ENCODE data around the gene SLCO3A1. TPM values are rescaled to one million over a fixed set of nuclear protein-coding genes. Genes with fewer than 3 reads are reported as not detected.
A peak's percentile ranks its signal among the peaks of the same experiment; 100 is the strongest.

SLCO3A1 gene
- total and polyA plus RNA-seq, 4 donors, result 1.6 to 3.6 (median 2.4) TPM

GRCh38 chr15:91853948-91854638, 585 bp downstream of the SLCO3A1 start:
- DNase-seq (ENCODE audit: low spot score), result no peak
- Histone ChIP-seq H3K36me3 (ENCODE audit: control insufficient read depth in 4 of 4, insufficient read depth in 3 of 4, low read depth in 1 of 4, low read length in 3 of 4) (no peaks in the 10 kb centered on the region), H3K27ac (ENCODE audit: low read depth in 1 of 2, low read length in 2 of 2) (peak overlapping the region; percentile 41 to 83), H3K9me3 (ENCODE audit: control insufficient read depth in 4 of 4, low read length in 3 of 4) (no peaks in the 10 kb centered on the region), H3K27me3 (ENCODE audit: control insufficient read depth in 4 of 4, insufficient read depth in 4 of 4, low read length in 3 of 4) (peaks cover 0 to 2% (median 0%) of the 10 kb centered on the region in 4 donors), H3K4me3 (ENCODE audit: low read depth in 1 of 3, low read length in 3 of 3) (peak overlapping the region; percentile 43 to 85 (median 53)), H3K9ac (ENCODE audit: low read depth in 1 of 2, low read length in 2 of 2) (peak overlapping the region in 1 of 2 donors; percentile 25), H3K4me1 (ENCODE audit: control insufficient read depth in 4 of 4, insufficient read depth in 4 of 4, low read length in 3 of 4) (peaks cover 0 to 25% (median 12%) of the 10 kb centered on the region in 4 donors)
- TF ChIP-seq ATF3 (IDR thresholded peaks at IDR 0.05) (no peak), ZBTB33 (IDR thresholded peaks at IDR 0.05) (no peak), MAX (IDR thresholded peaks at IDR 0.05) (no peak), HNF4G (IDR thresholded peaks at IDR 0.05) (no peak)
- 2% methylated on average over 60 of the region's 60 CpGs for WGBS

- Histone ChIP-seq H3K27me3 (ENCODE audit: control insufficient read depth in 4 of 4, insufficient read depth in 4 of 4, low read length in 3 of 4) (peaks cover 0 to 2% (median 0%) of the 10 kb centered on the region in 4 donors), H3K4me1 (ENCODE audit: control insufficient read depth in 4 of 4, insufficient read depth in 4 of 4, low read length in 3 of 4) (peaks cover 0 to 25% (median 12%) of the 10 kb centered on the region in 4 donors), H3K9me3 (ENCODE audit: control insufficient read depth in 4 of 4, low read length in 3 of 4) (no peaks in the 10 kb centered on the region), H3K4me3 (ENCODE audit: low read depth in 1 of 3, low read length in 3 of 3) (peak overlapping the region in 2 of 3 donors; percentile 4 to 85), H3K36me3 (ENCODE audit: control insufficient read depth in 4 of 4, insufficient read depth in 3 of 4, low read depth in 1 of 4, low read length in 3 of 4) (no peaks in the 10 kb centered on the region), H3K27ac (ENCODE audit: low read depth in 1 of 2, low read length in 2 of 2) (peak overlapping the region; percentile 0 to 83), H3K9ac (ENCODE audit: low read depth in 1 of 2, low read length in 2 of 2) (peak overlapping the region in 1 of 2 donors; percentile 25)
- 29% methylated on average over 12 of the region's 12 CpGs for WGBS
- TF ChIP-seq FOXA2 (IDR thresholded peaks at IDR 0.05) (no peak), RXRA (IDR thresholded peaks at IDR 0.05) (no peak), FOXA1 (IDR thresholded peaks at IDR 0.05) (no peak), HNF4A (conservative IDR thresholded peaks at IDR 0.05) (no peak), REST (IDR thresholded peaks at IDR 0.05) (peak; percentile 52), ATF3 (IDR thresholded peaks at IDR 0.05) (no peak)
- DNase-seq (ENCODE audit: low spot score), result no peak
Measured at GRCh38 chr15:91854639-91854990, 1.1 kb downstream of the SLCO3A1 start.

GRCh38 chr15:91855241-91855640, 1.7 kb downstream of the SLCO3A1 start:
- no peaks in the 10 kb centered on the region for H3K9me3 ChIP-seq (ENCODE audit: control insufficient read depth in 4 of 4, low read length in 3 of 4)
- no peak overlapping the region for H3K27ac ChIP-seq (ENCODE audit: low read depth in 1 of 2, low read length in 2 of 2)
- no peaks in the 10 kb centered on the region for H3K36me3 ChIP-seq (ENCODE audit: control insufficient read depth in 4 of 4, insufficient read depth in 3 of 4, low read depth in 1 of 4, low read length in 3 of 4)
- DNase-seq (ENCODE audit: low spot score), result no peak
- H3K4me1 ChIP-seq (ENCODE audit: control insufficient read depth in 4 of 4, insufficient read depth in 4 of 4, low read length in 3 of 4), result peaks cover 0 to 25% (median 12%) of the 10 kb centered on the region in 4 donors
- H3K4me3 ChIP-seq (ENCODE audit: low read depth in 1 of 3, low read length in 3 of 3), result no peak overlapping the region
- no peak overlapping the region for H3K9ac ChIP-seq (ENCODE audit: low read depth in 1 of 2, low read length in 2 of 2)
- 60% methylated on average over 6 of the region's 6 CpGs for WGBS
- H3K27me3 ChIP-seq (ENCODE audit: control insufficient read depth in 4 of 4, insufficient read depth in 4 of 4, low read length in 3 of 4), result peaks cover 0 to 2% (median 0%) of the 10 kb centered on the region in 4 donors
- TF ChIP-seq RAD21 (IDR thresholded peaks at IDR 0.05) (no peak), TAF1 (conservative IDR thresholded peaks at IDR 0.05) (no peak), RXRA (IDR thresholded peaks at IDR 0.05) (no peak), FOXA1 (IDR thresholded peaks at IDR 0.05) (no peak), EGR1 (IDR thresholded peaks at IDR 0.05; ENCODE audit: low read depth in 2 of 2) (no peak), REST (IDR thresholded peaks at IDR 0.05) (no peak), FOXA2 (IDR thresholded peaks at IDR 0.05) (no peak), ATF3 (IDR thresholded peaks at IDR 0.05) (no peak), ZBTB33 (IDR thresholded peaks at IDR 0.05) (no peak), JUND (IDR thresholded peaks at IDR 0.05) (no peak)
